ENCODE data around the gene ST6GAL1. TPM values are rescaled to one million over a fixed set of nuclear protein-coding genes. Genes with fewer than 3 reads are reported as not detected.

Gene ST6GAL1
- polyA plus RNA-seq, 1 of the 3 experiments (the other 2 are of a cell fraction), result 3.9 TPM

DNA sequence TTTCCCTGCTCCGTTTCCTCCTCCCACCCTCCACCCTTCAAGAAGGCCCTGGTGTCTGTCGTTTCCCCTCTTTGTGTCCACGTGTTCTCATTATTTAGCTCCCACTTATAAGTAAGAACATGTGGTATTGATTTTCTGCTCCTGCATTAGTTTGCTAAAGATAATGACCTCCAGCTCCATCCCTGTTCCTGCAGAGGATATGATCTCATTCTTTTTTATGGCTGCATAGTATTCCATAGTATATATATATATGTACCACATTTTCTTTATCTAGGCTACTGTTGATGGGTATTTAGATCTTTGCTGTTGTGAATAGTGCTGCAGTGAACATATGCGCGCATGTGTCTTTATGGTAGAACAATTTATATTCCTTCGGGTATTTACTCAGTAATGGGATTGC is 4.8 kb downstream of the ST6GAL1 start:
- TF ChIP-seq EZH2phosphoT487 (IDR thresholded peaks at IDR 0.05; ENCODE audit: borderline replicate concordance, low read depth), result no peak
- TF ChIP-seq TEAD4 (IDR thresholded peaks at IDR 0.05; ENCODE audit: borderline replicate concordance, insufficient read depth), result no peak
- CTCF ChIA-PET, result interaction anchor here (1.2 kb wide), 1 partner anchor 230 kb away, joined by 4 read pairs; no protein-coding TSS in a partner anchor

DNA sequence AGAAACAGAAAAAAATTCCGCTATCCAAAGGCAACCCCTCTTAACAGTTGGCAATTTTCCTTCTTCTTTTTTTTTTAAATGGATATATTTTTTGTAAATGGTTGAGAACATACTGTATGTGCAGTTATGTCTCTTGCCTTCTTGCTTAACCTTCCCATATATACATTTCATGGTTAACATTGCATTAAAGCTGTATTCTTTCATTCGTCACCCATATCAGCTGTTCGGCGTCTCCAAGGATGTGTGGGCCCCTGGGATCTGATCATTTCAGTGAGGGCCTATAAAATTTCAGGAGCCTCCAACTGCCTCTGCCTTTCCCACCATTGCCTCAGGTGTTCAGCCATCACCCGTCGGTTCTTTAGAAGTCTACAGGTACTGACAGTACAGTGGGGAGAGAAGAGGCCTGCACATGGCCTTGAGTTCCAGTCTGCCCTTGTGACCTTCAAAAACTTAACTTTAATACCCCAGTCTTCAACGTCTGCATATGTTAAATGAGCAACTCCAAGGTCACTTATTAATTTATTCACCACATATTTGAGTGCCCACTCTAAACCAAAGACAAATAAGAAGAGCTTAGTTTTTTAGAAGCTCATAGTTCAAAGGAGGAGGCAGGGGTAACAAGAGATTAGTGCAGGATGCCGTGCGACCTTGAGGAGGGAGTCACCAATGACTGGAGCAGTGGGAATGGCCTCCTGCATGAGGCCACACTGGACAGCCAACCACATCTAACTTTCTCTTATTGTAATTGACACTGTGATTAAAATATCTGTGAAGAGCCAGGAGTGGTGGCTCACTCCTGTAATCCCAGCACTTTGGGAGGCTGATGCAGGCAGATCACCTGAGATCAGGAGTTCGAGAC is 6.9 kb downstream of the ST6GAL1 start:
- no peaks in the 10 kb centered on the region for H3K27me3 ChIP-seq (ENCODE audit: insufficient read depth)
- ChIA-PET CTCF (interaction anchor here (1.0 to 1.2 kb wide), 2 partner anchors 116 to 202 kb away, joined by 3 to 5 read pairs; partner anchors contain the start of gene RPL39L), POLR2A (no interaction called here)
- H3K9me3 ChIP-seq, result no peaks in the 10 kb centered on the region
- H3K4me1 ChIP-seq (ENCODE audit: control insufficient read depth in 1 of 2, insufficient read depth in 2 of 2, low read depth in 1 of 2, low read length in 1 of 2), result 0 out of 4 replicates have a peak, but pooled peaks cover 0 to 4% of the 10 kb centered on the region in 2 experiments
- no peak overlapping the region for H3K4me3 ChIP-seq (ENCODE audit: low read depth in 2 of 2, low read length in 1 of 2)
- TF ChIP-seq, protein P1, sequence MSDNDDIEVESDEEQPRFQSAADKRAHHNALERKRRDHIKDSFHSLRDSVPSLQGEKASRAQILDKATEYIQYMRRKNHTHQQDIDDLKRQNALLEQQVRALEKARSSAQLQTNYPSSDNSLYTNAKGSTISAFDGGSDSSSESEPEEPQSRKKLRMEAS (IDR thresholded peaks at IDR 0.05; ENCODE audit: low read depth), result no peak
- no peaks in the 10 kb centered on the region for H3K79me2 ChIP-seq (ENCODE audit: insufficient read depth)
- H3F3A ChIP-seq (replicated peaks; ENCODE audit: insufficient read depth), result peaks cover 3% of the 10 kb centered on the region
- H3K9ac ChIP-seq, result no peak overlapping the region
- no peak for DNase-seq
- H2AFZ ChIP-seq (ENCODE audit: low read depth), result no peak overlapping the region
- no peaks in the 10 kb centered on the region for H3K36me3 ChIP-seq (replicated peaks in 1 of 2; ENCODE audit: control insufficient read depth in 1 of 2, insufficient read depth in 2 of 2, low read length in 1 of 2)
- H3K9me2 ChIP-seq, result no peaks in the 10 kb centered on the region
- H3K4me2 ChIP-seq, result no peak overlapping the region
- H3K27ac ChIP-seq (ENCODE audit: low read depth in 2 of 2, low read length in 1 of 2), result no peak overlapping the region
- H4K20me1 ChIP-seq (ENCODE audit: insufficient read depth), result no peaks in the 10 kb centered on the region
- WGBS (ENCODE audit: low lambda C conversion rate), result 88% methylated on average over 10 of the region's 10 CpGs

More for the DNA sequence above, 4.8 kb downstream of the ST6GAL1 start:
- Histone ChIP-seq H3F3A (replicated peaks; ENCODE audit: insufficient read depth) (peaks cover 3% of the 10 kb centered on the region), H3K9me3 (no peaks in the 10 kb centered on the region), H3K9me2 (no peaks in the 10 kb centered on the region), H3K4me2 (no peak overlapping the region), H3K9ac (no peak overlapping the region), H4K20me1 (ENCODE audit: insufficient read depth) (no peaks in the 10 kb centered on the region), H2AFZ (ENCODE audit: low read depth) (no peak overlapping the region), H3K36me3 (replicated peaks in 1 of 2; ENCODE audit: control insufficient read depth in 1 of 2, insufficient read depth in 2 of 2, low read length in 1 of 2) (no peaks in the 10 kb centered on the region), H3K79me2 (ENCODE audit: insufficient read depth) (no peaks in the 10 kb centered on the region), H3K27me3 (ENCODE audit: insufficient read depth) (no peaks in the 10 kb centered on the region), H3K4me1 (ENCODE audit: control insufficient read depth in 1 of 2, insufficient read depth in 2 of 2, low read depth in 1 of 2, low read length in 1 of 2) (peaks cover 7 to 8% of the 10 kb centered on the region in 2 experiments; a peak in 2 of 4 replicates), H3K4me3 (ENCODE audit: low read depth in 2 of 2, low read length in 1 of 2) (no peak overlapping the region), H3K27ac (ENCODE audit: low read depth in 2 of 2, low read length in 1 of 2) (no peak overlapping the region)
- no peak for DNase-seq
- POLR2A ChIA-PET, result no interaction called here
- WGBS (ENCODE audit: low lambda C conversion rate), result 85% methylated on average over 6 of the region's 6 CpGs

DNA sequence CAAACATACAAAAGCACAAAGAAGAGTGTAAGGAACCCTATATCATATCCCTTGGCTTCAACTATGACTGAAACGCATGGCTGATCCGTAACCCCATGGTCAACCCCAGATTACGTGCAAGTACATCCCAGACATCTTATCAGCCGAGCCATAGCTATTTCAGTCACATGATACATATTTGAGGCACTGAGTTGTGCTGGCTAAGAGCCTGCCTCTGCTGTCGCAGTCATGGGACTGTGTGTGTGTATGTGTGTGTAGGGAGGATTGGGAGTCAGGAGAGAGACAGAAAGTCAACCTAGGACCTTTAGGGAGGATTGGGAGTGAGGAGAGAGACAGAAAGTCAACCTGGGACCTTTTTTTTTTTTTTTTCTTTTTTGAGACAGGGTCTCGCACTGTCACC is 8.4 kb downstream of the ST6GAL1 start:
- WGBS (ENCODE audit: low lambda C conversion rate), result 88% methylated on average over 6 of the region's 6 CpGs
- Histone ChIP-seq H3K79me2 (ENCODE audit: insufficient read depth) (no peaks in the 10 kb centered on the region), H3K27ac (ENCODE audit: low read depth in 2 of 2, low read length in 1 of 2) (no peak overlapping the region), H3K9ac (no peak overlapping the region), H3K9me3 (no peaks in the 10 kb centered on the region), H3K27me3 (ENCODE audit: insufficient read depth) (no peaks in the 10 kb centered on the region), H4K20me1 (ENCODE audit: insufficient read depth) (no peaks in the 10 kb centered on the region), H3K4me1 (ENCODE audit: control insufficient read depth in 1 of 2, insufficient read depth in 2 of 2, low read depth in 1 of 2, low read length in 1 of 2) (no peaks in the 10 kb centered on the region), H3F3A (replicated peaks; ENCODE audit: insufficient read depth) (peaks cover 1% of the 10 kb centered on the region), H3K36me3 (replicated peaks in 1 of 2; ENCODE audit: control insufficient read depth in 1 of 2, insufficient read depth in 2 of 2, low read length in 1 of 2) (no peaks in the 10 kb centered on the region), H3K4me3 (ENCODE audit: low read depth in 2 of 2, low read length in 1 of 2) (no peak overlapping the region), H3K4me2 (no peak overlapping the region), H3K9me2 (no peaks in the 10 kb centered on the region), H2AFZ (ENCODE audit: low read depth) (no peak overlapping the region)
- CTCF ChIA-PET, result interaction anchor here (0.7 to 1.3 kb wide), 2 partner anchors 200 to 202 kb away, joined by 3 read pairs; no protein-coding TSS in a partner anchor
- POLR2A ChIA-PET, result no interaction called here
- DNase-seq, result no peak
- TF ChIP-seq, protein P2, sequence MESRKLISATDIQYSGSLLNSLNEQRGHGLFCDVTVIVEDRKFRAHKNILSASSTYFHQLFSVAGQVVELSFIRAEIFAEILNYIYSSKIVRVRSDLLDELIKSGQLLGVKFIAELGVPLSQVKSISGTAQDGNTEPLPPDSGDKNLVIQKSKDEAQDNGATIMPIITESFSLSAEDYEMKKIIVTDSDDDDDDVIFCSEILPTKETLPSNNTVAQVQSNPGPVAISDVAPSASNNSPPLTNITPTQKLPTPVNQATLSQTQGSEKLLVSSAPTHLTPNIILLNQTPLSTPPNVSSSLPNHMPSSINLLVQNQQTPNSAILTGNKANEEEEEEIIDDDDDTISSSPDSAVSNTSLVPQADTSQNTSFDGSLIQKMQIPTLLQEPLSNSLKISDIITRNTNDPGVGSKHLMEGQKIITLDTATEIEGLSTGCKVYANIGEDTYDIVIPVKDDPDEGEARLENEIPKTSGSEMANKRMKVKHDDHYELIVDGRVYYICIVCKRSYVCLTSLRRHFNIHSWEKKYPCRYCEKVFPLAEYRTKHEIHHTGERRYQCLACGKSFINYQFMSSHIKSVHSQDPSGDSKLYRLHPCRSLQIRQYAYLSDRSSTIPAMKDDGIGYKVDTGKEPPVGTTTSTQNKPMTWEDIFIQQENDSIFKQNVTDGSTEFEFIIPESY (IDR thresholded peaks at IDR 0.05; ENCODE audit: borderline replicate concordance, low read depth), result no peak
- TF ChIP-seq FOXJ3 (CRISPR knock-in tag; IDR thresholded peaks at IDR 0.05) (no peak), JUND (IDR thresholded peaks at IDR 0.05) (no peak), RAD21 (IDR thresholded peaks at IDR 0.05; ENCODE audit: low read length) (no peak)

All from SK-N-SH (cell line).